Ovary (tissue), 3 donors: ENCODE results near the gene CNNM2.

Experiments
- CTCF ChIP-seq, 3 donors: fragments of 450-650 bp in 2 of 3; fragments of 200-600 bp in 1 of 3; IDR thresholded peaks; one replicate each; pipeline versions ENCODE4 v1.5.1 to v1.8.0; 2016 to 2022; ENCODE audit warnings: antibody characterized with exemption in 3 of 3, mild to moderate bottlenecking in 1 of 3
- EP300 ChIP-seq: sonication (generic); formaldehyde crosslinking; IDR thresholded peaks from one replicate; pipeline ENCODE4 v1.6.1; 2017; ENCODE audit warnings: antibody characterized with exemption
- donor health status: DM: no; HTN: no; CAD: no.

- TF ChIP-seq CTCF (IDR thresholded peaks at IDR 0.05), result no peak
- TF ChIP-seq EP300, result no peak
Measured at GRCh38 chr10:103111918-103112877, 194.1 kb downstream of the CNNM2 start.
